Trophoblast cell (in vitro differentiated cells and primary cell): ENCODE results near the gene OTOP3.

ENCODE experiments used
- DNase-seq, 2 donors: peaks; one replicate each; pipeline ENCODE4 v3.0.0-alpha.2; 2016
- H2AFZ ChIP-seq: 2 replicates; pipeline ENCODE4 v1.6.1; 2013; ENCODE audit warnings: low read length, moderate library complexity, mild to moderate bottlenecking; ENCODE audit not compliant: insufficient read depth, poor library complexity
- H2AK5ac ChIP-seq: 2 replicates; pipeline ENCODE4 v1.6.1; 2013; ENCODE audit warnings: mild to moderate bottlenecking, low read length
- H2BK120ac ChIP-seq: 2 replicates; pipeline ENCODE4 v1.6.1; 2013; ENCODE audit warnings: low read length, mild to moderate bottlenecking, moderate library complexity; ENCODE audit not compliant: insufficient read depth, poor library complexity
- H2BK12ac ChIP-seq: 2 replicates; pipeline ENCODE4 v1.6.1; 2013; ENCODE audit warnings: mild to moderate bottlenecking, low read length, moderate library complexity
- H2BK5ac ChIP-seq: 2 replicates; pipeline ENCODE4 v1.6.1; 2013; ENCODE audit warnings: low read length, low read depth, moderate library complexity, mild to moderate bottlenecking; ENCODE audit not compliant: poor library complexity
- H3K14ac ChIP-seq: 2 replicates; pipeline ENCODE4 v1.6.1; 2013; ENCODE audit warnings: mild to moderate bottlenecking, low read length
- H3K18ac ChIP-seq: 2 replicates; pipeline ENCODE4 v1.6.1; 2013; ENCODE audit warnings: mild to moderate bottlenecking, low read length
- H3K23ac ChIP-seq: 2 replicates; pipeline ENCODE4 v1.6.1; 2013; ENCODE audit warnings: low read length
- H3K27ac ChIP-seq: 2 replicates; pipeline ENCODE4 v1.5.1; 2013; ENCODE audit warnings: low read depth, mild to moderate bottlenecking, inconsistent platforms, low read length, moderate library complexity
- H3K27me3 ChIP-seq: 2 replicates; pipeline ENCODE4 v1.6.1; 2013; ENCODE audit warnings: inconsistent platforms, mild to moderate bottlenecking, low read length, moderate library complexity; ENCODE audit not compliant: insufficient read depth
- H3K36me3 ChIP-seq, 2 experiments: 1 replicate in 1 of 2; 2 replicates in 1 of 2; pipeline ENCODE4 v1.6.1; 2013; ENCODE audit warnings: low read length in 2 of 2, mild to moderate bottlenecking in 2 of 2, moderate library complexity in 1 of 2; ENCODE audit not compliant: insufficient read depth in 2 of 2, control insufficient read depth in 1 of 2
- H3K4ac ChIP-seq: 2 replicates; pipeline ENCODE4 v1.6.1; 2013; ENCODE audit warnings: low read depth, mild to moderate bottlenecking, low read length, moderate library complexity
- H3K4me1 ChIP-seq, 2 experiments: 1 replicate in 1 of 2; 2 replicates in 1 of 2; pipeline ENCODE4 v1.6.1; 2013; ENCODE audit warnings: low read length in 2 of 2, mild to moderate bottlenecking in 2 of 2, moderate library complexity in 1 of 2; ENCODE audit not compliant: insufficient read depth in 2 of 2, control insufficient read depth in 1 of 2
- H3K4me2 ChIP-seq: 2 replicates; pipeline ENCODE4 v1.6.1; 2013; ENCODE audit warnings: inconsistent platforms, mild to moderate bottlenecking, low read length, moderate library complexity
- H3K4me3 ChIP-seq: 2 replicates; pipeline ENCODE4 v1.5.1; 2013; ENCODE audit warnings: mild to moderate bottlenecking, low read depth, low read length, inconsistent platforms
- H3K79me1 ChIP-seq: one replicate; pipeline ENCODE4 v1.6.1; 2013; ENCODE audit warnings: low read length
- H3K79me2 ChIP-seq: 2 replicates; pipeline ENCODE4 v1.6.1; 2013; ENCODE audit warnings: low read length, mild to moderate bottlenecking; ENCODE audit not compliant: control insufficient read depth, insufficient read depth, poor library complexity
- H3K9ac ChIP-seq: 2 replicates; pipeline ENCODE4 v1.6.1; 2013; ENCODE audit warnings: mild to moderate bottlenecking, low read length
- H3K9me3 ChIP-seq: 2 replicates; pipeline ENCODE4 v1.6.1; 2013; ENCODE audit warnings: low read depth, mild to moderate bottlenecking, control low read depth, inconsistent platforms, low read length; ENCODE audit not compliant: insufficient read depth
- H4K12ac ChIP-seq: 2 replicates; pipeline ENCODE4 v1.6.1; 2013; ENCODE audit warnings: low read depth, mild to moderate bottlenecking, low read length, moderate library complexity
- H4K8ac ChIP-seq: 2 replicates; pipeline ENCODE4 v1.6.1; 2013; ENCODE audit warnings: low read depth, mild to moderate bottlenecking, low read length, moderate library complexity
- H4K91ac ChIP-seq: one replicate; pipeline ENCODE4 v1.6.1; 2013; ENCODE audit warnings: low read depth, mild to moderate bottlenecking, low read length, moderate library complexity
- WGBS: extraction: QIAGEN DNeasy Blood & Tissue Kit; methylation state at CpG from one replicate; pipeline ENCODE4 v1.1.7; 2013; ENCODE audit warnings: missing lambda C conversion rate; ENCODE audit not compliant: insufficient read length, insufficient coverage; ENCODE audit errors: extremely low coverage; 5-methylcytosine and 5-hydroxymethylcytosine counted together

Gene OTOP3

DNA sequence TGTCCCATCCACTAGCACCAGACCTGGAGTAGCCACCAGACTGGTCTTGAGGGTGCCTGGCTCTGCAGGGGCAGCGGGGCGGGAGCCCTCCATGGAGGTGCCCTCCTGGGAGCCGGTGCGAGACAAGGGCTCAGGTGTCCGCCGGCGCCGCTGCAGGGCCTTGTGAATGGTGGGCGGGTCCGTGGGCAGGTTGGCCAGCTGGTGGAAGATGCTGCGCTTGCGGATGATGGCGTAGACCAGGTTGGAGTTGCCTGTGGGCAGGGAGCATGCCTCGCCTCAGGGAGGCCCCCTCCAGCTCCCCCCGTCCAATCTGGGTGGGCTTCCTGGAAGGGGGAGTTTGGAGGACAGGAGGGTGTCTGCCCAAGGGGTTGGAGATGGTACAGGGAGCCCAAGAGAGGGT is 18.4 kb downstream of the OTOP3 start:
- no peak for DNase-seq
- Histone ChIP-seq H3K14ac (no peak overlapping the region), H3K27me3 (no peaks in the 10 kb centered on the region), H3K18ac (no peak overlapping the region), H3K79me1 (no peaks in the 10 kb centered on the region), H2AK5ac (no peak overlapping the region), H3K4me2 (no peak overlapping the region), H2AFZ (no peak overlapping the region), H4K12ac (no peak overlapping the region), H3K4me3 (no peak overlapping the region), H3K4me1 (no peaks in the 10 kb centered on the region), H3K4ac (no peak overlapping the region), H2BK120ac (no peak overlapping the region), H2BK5ac (no peak overlapping the region), H2BK12ac (no peak overlapping the region), H3K23ac (no peak overlapping the region), H3K9me3 (peaks cover 3% of the 10 kb centered on the region), H3K9ac (no peak overlapping the region), H4K8ac (no peak overlapping the region), H4K91ac (no peak overlapping the region), H3K79me2 (no peaks in the 10 kb centered on the region), H3K27ac (no peak overlapping the region), H3K36me3 (no peaks in the 10 kb centered on the region)
- WGBS: no CpG with 5 or more reads among the region's 15 CpGs

DNA sequence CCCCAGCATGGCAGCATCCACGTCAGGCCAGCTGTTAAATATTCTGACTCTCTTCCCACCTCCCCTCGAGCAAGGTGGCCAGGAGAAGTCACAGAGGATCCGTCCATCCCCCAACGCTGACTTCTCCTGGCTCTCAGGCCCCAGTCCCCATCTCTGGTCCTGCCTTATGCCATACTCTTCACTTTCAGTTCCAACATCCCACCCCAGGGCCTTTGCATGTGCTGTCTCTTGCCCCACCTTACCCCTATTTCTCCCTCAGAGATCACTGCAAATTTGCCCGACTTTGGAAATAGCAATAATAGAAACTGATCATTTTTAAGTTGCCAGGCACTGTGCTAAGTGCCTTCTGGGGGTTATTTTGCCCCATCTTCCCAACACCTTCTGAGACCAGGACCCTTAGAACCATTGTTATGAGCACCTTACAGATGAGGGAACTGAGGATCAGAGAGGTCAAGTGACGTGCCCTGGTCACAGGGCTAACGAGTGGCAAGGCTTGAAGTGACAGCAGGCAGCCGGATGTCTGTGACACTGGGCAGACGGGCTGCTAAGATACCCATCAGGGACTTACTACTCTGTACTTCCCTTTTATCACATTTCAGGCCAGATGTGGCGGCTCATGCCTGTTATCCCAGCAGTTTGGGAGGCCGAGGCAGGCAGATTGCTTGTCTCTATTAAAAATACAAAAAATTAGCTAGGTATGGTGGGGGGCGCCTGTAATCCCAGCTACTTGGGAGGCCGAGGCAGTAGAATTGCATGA is 19.1 kb downstream of the OTOP3 start:
- Histone ChIP-seq H4K91ac (no peak overlapping the region), H3K18ac (no peak overlapping the region), H3K79me2 (no peaks in the 10 kb centered on the region), H3K4me2 (no peak overlapping the region), H3K36me3 (no peaks in the 10 kb centered on the region), H3K23ac (no peak overlapping the region), H3K9ac (no peak overlapping the region), H3K4ac (no peak overlapping the region), H2AK5ac (no peak overlapping the region), H3K4me3 (no peak overlapping the region), H4K12ac (no peak overlapping the region), H2BK120ac (no peak overlapping the region), H3K79me1 (no peaks in the 10 kb centered on the region), H3K27me3 (no peaks in the 10 kb centered on the region), H4K8ac (no peak overlapping the region), H3K9me3 (peaks cover 3% of the 10 kb centered on the region), H2AFZ (no peak overlapping the region), H3K14ac (no peak overlapping the region), H3K27ac (no peak overlapping the region), H2BK5ac (no peak overlapping the region), H2BK12ac (no peak overlapping the region), H3K4me1 (no peaks in the 10 kb centered on the region)
- DNase-seq: no peak
- WGBS: no CpG with 5 or more reads among the region's 13 CpGs

DNA sequence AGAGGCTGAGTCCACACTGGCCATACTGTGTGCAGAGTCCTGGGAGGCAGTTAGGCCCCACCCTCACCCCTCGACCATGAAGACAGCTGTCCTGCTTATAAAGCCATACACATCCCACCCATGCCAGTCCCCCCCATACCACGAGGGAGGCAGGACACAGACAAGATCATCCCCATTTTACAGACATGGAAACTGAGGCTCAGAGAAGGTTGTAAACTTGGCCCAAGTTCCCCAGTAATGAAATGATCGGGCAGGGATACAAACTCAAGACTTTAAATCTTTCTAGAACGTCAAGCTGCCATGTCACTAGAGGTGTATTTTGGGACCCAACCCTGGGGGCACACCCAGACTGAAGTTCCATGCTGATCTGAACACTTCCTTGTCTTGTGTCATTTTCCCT is 20.4 kb downstream of the OTOP3 start:
- H3K9me3 ChIP-seq: peaks cover 3% of the 10 kb centered on the region
- H3K4ac ChIP-seq: no peak overlapping the region
- no peak overlapping the region for H2BK12ac ChIP-seq
- no peaks in the 10 kb centered on the region for H3K27me3 ChIP-seq
- H2AFZ ChIP-seq: no peak overlapping the region
- no CpG with 5 or more reads among the region's 4 CpGs for WGBS
- no peak overlapping the region for H3K14ac ChIP-seq
- H3K79me2 ChIP-seq: no peaks in the 10 kb centered on the region
- H4K91ac ChIP-seq: no peak overlapping the region
- H3K4me1 ChIP-seq: no peaks in the 10 kb centered on the region
- no peak overlapping the region for H3K27ac ChIP-seq
- no peak overlapping the region for H2BK120ac ChIP-seq
- no peaks in the 10 kb centered on the region for H3K36me3 ChIP-seq
- no peak overlapping the region for H3K9ac ChIP-seq
- H3K23ac ChIP-seq: no peak overlapping the region
- H3K4me3 ChIP-seq: no peak overlapping the region
- no peak overlapping the region for H4K8ac ChIP-seq
- no peak overlapping the region for H3K18ac ChIP-seq
- H4K12ac ChIP-seq: no peak overlapping the region
- no peak overlapping the region for H2BK5ac ChIP-seq
- no peak for DNase-seq
- no peak overlapping the region for H3K4me2 ChIP-seq
- H2AK5ac ChIP-seq: no peak overlapping the region
- no peaks in the 10 kb centered on the region for H3K79me1 ChIP-seq

DNA sequence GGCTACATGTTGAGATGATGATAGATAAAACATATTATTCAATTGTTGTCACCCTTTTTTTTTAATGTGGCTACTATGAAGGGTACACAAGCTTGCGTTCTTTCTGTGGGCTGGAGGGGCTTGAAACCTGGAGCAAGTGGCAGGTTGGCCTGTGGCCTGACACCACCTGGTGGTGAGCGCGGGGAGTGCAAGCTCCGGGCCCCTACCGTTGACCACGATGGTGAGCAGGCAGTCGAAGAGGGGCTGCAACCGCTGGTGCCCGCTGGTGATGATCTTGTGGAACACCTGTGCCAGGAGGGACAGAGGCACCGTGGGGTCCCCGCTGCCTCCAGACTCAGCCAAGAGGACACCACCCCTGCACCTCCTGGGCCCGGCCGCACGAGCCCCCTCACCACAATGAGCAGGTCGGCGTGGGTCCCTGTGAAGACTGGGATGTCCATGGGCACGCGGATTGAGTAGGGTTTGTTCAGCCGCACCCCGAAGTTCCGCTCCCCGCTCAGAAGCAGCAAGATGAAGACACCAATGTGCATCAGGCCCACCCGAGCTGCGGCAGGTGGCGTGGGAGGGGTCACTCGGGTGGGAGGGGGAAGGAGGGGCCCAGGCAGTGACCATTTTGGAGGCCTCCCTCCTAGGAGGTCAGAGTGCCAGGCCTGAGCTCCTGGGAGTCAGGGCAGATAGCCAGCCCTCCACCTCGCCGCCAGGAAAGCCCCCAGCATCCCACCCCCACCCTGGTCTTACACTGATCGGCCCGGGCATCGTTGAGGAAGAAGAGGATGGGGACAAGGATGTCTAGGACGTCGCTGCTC is 22.4 kb downstream of the OTOP3 start:
- no peak overlapping the region for H3K4me2 ChIP-seq
- H3K79me1 ChIP-seq: no peaks in the 10 kb centered on the region
- H3K4ac ChIP-seq: no peak overlapping the region
- peak; percentile 57 to 85 for DNase-seq
- no peak overlapping the region for H4K91ac ChIP-seq
- no peak overlapping the region for H2BK120ac ChIP-seq
- H3K23ac ChIP-seq: no peak overlapping the region
- no peaks in the 10 kb centered on the region for H3K27me3 ChIP-seq
- peaks cover 0 to 1% of the 10 kb centered on the region in 2 experiments for H3K4me1 ChIP-seq
- H4K8ac ChIP-seq: no peak overlapping the region
- H2BK5ac ChIP-seq: no peak overlapping the region
- no peaks in the 10 kb centered on the region for H3K79me2 ChIP-seq
- H2AK5ac ChIP-seq: no peak overlapping the region
- H3K9me3 ChIP-seq: peaks cover 3% of the 10 kb centered on the region
- no peak overlapping the region for H3K14ac ChIP-seq
- no peak overlapping the region for H3K18ac ChIP-seq
- H2BK12ac ChIP-seq: no peak overlapping the region
- no peak overlapping the region for H3K27ac ChIP-seq
- no CpG with 5 or more reads among the region's 33 CpGs for WGBS
- no peaks in the 10 kb centered on the region for H3K36me3 ChIP-seq
- H3K9ac ChIP-seq: no peak overlapping the region
- no peak overlapping the region for H4K12ac ChIP-seq
- no peak overlapping the region for H2AFZ ChIP-seq
- no peak overlapping the region for H3K4me3 ChIP-seq
